K562 (cell line): ENCODE results near the gene WNT7B. TPM values are rescaled to one million over a fixed set of nuclear protein-coding genes. Genes with fewer than 3 reads are reported as not detected.

ENCODE experiments used
- ATAC-seq: fragments of 200-7000 bp; cut with Tn5 transposase; 3 replicates; pipeline ENCODE4 v1.9.1; 2020; ENCODE audit warnings: moderate library complexity
- BruUV-seq: library from RNA; stranded (reverse); fragments of 400-500 nt; replicated peaks from 2 replicates; lab custom pipeline; 2021; lab: Mats Ljungman, UMichigan
- CTCF ChIA-PET: fragments of 300-600 bp; formaldehyde crosslinking; extraction: SDS; loops from one replicate; lab custom pipeline; 2021; ENCODE audit warnings: low intra/inter-chr PET ratio; lab: Yijun Ruan, JAX
- POLR2A ChIA-PET: fragments of 300-600, 350-650 bp; sonication (Branson Sonifier 250); formaldehyde crosslinking; extraction: SDS; loops from one replicate; lab custom pipeline; 2021; ENCODE audit warnings: antibody characterized with exemption, inconsistent platforms; lab: Yijun Ruan, JAX
- DNase-seq, 4 experiments: peaks; one replicate each; pipeline versions ENCODE4 v3.0.0 to v3.0.0-alpha.2; 2011 to 2018; ENCODE audit warnings: low spot score in 3 of 4, mixed read lengths in 3 of 4; ENCODE audit errors: extremely low read depth in 1 of 4
- FAIRE-seq: peaks from 2 replicates; lab custom pipeline; 2011; peaks lifted over from hg19 to GRCh38; lab: Jason Lieb, UNC
- H2AFZ ChIP-seq: 2 replicates; pipeline ENCODE4 v1.6.0; 2011; ENCODE audit warnings: low read depth, low read length, control low read depth, inconsistent platforms
- H3K27ac ChIP-seq: fragments of 200-600 bp; 3 replicates; pipeline ENCODE4 v1.8.0; 2011; ENCODE audit warnings: low read depth, mild to moderate bottlenecking, control low read depth, inconsistent platforms, low read length, moderate library complexity, mixed read lengths; ENCODE audit errors: extremely low read depth
- H3K27me3 ChIP-seq, 2 experiments: fragments of 300-600 bp in 1 of 2; 2 replicates in 1 of 2; 3 replicates in 1 of 2; pipeline versions ENCODE4 v1.6.0 to v1.8.0; 2011; ENCODE audit warnings: inconsistent platforms in 2 of 2, low read length in 2 of 2, mild to moderate bottlenecking in 1 of 2, mixed read lengths in 1 of 2, moderate library complexity in 1 of 2; ENCODE audit not compliant: control insufficient read depth in 2 of 2, insufficient read depth in 2 of 2
- H3K36me3 ChIP-seq: fragments of 300-600 bp; 3 replicates; pipeline ENCODE4 v1.8.0; 2011; ENCODE audit warnings: mild to moderate bottlenecking, low read length, inconsistent platforms; ENCODE audit not compliant: control insufficient read depth, insufficient read depth
- H3K4me1 ChIP-seq, 2 experiments: fragments of 200-600 bp in 1 of 2; replicated peaks in 1 of 2; 2 replicates in 1 of 2; 3 replicates in 1 of 2; pipeline versions ENCODE4 v1.5.1 to v1.8.0; 2011; ENCODE audit warnings: inconsistent platforms in 2 of 2, low read length in 2 of 2, mild to moderate bottlenecking in 1 of 2, mixed read lengths in 1 of 2, moderate library complexity in 1 of 2; ENCODE audit not compliant: control insufficient read depth in 2 of 2, insufficient read depth in 2 of 2
- H3K4me2 ChIP-seq: 2 replicates; pipeline ENCODE4 v1.6.1; 2011; ENCODE audit warnings: low read length, control low read depth, inconsistent platforms, mixed read lengths; ENCODE audit not compliant: insufficient read depth
- H3K4me3 ChIP-seq: fragments of 200-600 bp; sonication (generic), shearing (Covaris generic); 2 replicates; pipeline ENCODE4 v1.5.1; 2016; ENCODE audit warnings: control low read depth, inconsistent platforms
- H3K79me2 ChIP-seq: fragments of 200-600 bp; 3 replicates; pipeline ENCODE4 v1.8.0; 2011; ENCODE audit warnings: low read length, inconsistent platforms; ENCODE audit not compliant: control insufficient read depth, insufficient read depth
- H3K9ac ChIP-seq, 2 experiments: 2 replicates each; pipeline versions ENCODE4 v1.6.0 to v1.6.1; 2011; ENCODE audit warnings: low read depth in 2 of 2, low read length in 2 of 2, control low read depth in 1 of 2, inconsistent platforms in 1 of 2, mild to moderate bottlenecking in 1 of 2, mixed read lengths in 1 of 2; ENCODE audit not compliant: insufficient read depth in 1 of 2
- H3K9me1 ChIP-seq: one replicate; pipeline ENCODE4 v1.6.0; 2011; ENCODE audit warnings: inconsistent platforms, mild to moderate bottlenecking, low read length, moderate library complexity; ENCODE audit not compliant: control insufficient read depth, insufficient read depth
- H3K9me3 ChIP-seq: replicated peaks from 2 replicates; pipeline ENCODE4 v1.5.1; 2011; ENCODE audit warnings: low read depth, low read length, inconsistent platforms; ENCODE audit not compliant: control insufficient read depth, insufficient read depth
- H4K20me1 ChIP-seq: replicated peaks from 2 replicates; pipeline ENCODE4 v1.6.1; 2011; ENCODE audit warnings: low read length, inconsistent platforms, mixed read lengths; ENCODE audit not compliant: control insufficient read depth, insufficient read depth
- CBX5 ChIP-seq: IDR thresholded peaks from 2 replicates; pipeline ENCODE4 v1.6.1; 2014; ENCODE audit warnings: low read depth, borderline replicate concordance
- GATAD2A ChIP-seq: fragments of 450-650 bp; IDR thresholded peaks from 2 replicates; pipeline ENCODE4 v1.6.1; 2017
- SMARCE1 ChIP-seq: fragments of 450-650 bp; IDR thresholded peaks from 2 replicates; pipeline ENCODE4 v1.7.1; 2016; ENCODE audit warnings: mild to moderate bottlenecking
- TCF3 ChIP-seq: sonication (generic); formaldehyde crosslinking; IDR thresholded peaks from 2 replicates; pipeline ENCODE4 v1.4.0; 2020; ENCODE audit warnings: mild to moderate bottlenecking, missing genetic modification reagents
- ZEB2 ChIP-seq: fragments of 450-650 bp; IDR thresholded peaks from 2 replicates; pipeline ENCODE4 v1.6.1; 2016
- ZNF165 ChIP-seq: fragments of 250-450 bp; sonication (Bioruptor Pico); IDR thresholded peaks from 2 replicates; pipeline ENCODE4 v1.4.0; 2020; ENCODE audit warnings: borderline replicate concordance
- WGBS: fragments of 100-300 bp; shearing (Covaris generic); methylation state at CpG from one replicate; pipeline ENCODE4 v1.1.6; 2016; ENCODE audit warnings: low coverage, mixed read lengths; ENCODE audit not compliant: insufficient coverage; ENCODE audit errors: missing lambda C conversion rate; 5-methylcytosine and 5-hydroxymethylcytosine counted together
- in situ Hi-C: fragments of 300-500 bp; cut with MboI; formaldehyde crosslinking; loops from 4 replicates; pipeline ENCODE4 v1.15.0; 2018; ENCODE audit warnings: inconsistent platforms, mixed read lengths
- intact Hi-C: fragments of 100-400 bp; cut with micrococcal nuclease; formaldehyde crosslinking; loops from 2 replicates; pipeline ENCODE4 v1.14.2; 2022
- polyA plus RNA-seq, 8 experiments: library from polyadenylated mRNA; depleted of rRNA in 4 of 8; stranded (reverse) in 5 of 8; unstranded in 3 of 8; fragments of >200 nt; fragmentation: Nextera tagmentation in 2 of 8; fragmentation: Illumina TruSeq in 1 of 8; extraction: Ambion mirVana in 2 of 8; extraction: Trizol in 1 of 8; gene quantifications; 2 replicates each; pipeline versions ENCODE4 v1.2.1 to v1.2.3, GENCODE V29; 2011 to 2014; ENCODE audit warnings: inconsistent platforms in 1 of 8, missing spikeins in 1 of 8
- total RNA-seq, 7 experiments: library from RNA; depleted of rRNA in 6 of 7; stranded (reverse); fragments of >200 nt in 6 of 7; fragmentation: Illumina TruSeq in 2 of 7; extraction: Trizol in 2 of 7; gene quantifications; 2 replicates each; pipeline versions ENCODE4 v1.2.1 to v1.2.3, GENCODE V29; 2011 to 2021; ENCODE audit warnings: low replicate concordance in 1 of 7
- TF ChIP-seq, protein P1 (sequence below), 3 experiments: IDR thresholded peaks in 2 of 3; conservative IDR thresholded peaks in 1 of 3; 2 replicates each; pipeline ENCODE4 v1.5.1; 2011 to 2012; ENCODE audit warnings: low read length in 3 of 3, mild to moderate bottlenecking in 3 of 3, control low read depth in 2 of 3, improper control_type of control experiment in 1 of 3, inconsistent platforms in 1 of 3, low read depth in 1 of 3, mixed read lengths in 1 of 3, moderate library complexity in 1 of 3; ENCODE audit not compliant: insufficient read depth in 2 of 3

Gene WNT7B
- total and polyA plus RNA-seq, 9 of the 15 experiments (the other 6 are each of a cell fraction or from before 2014, with no cell fraction given), result not detected

DNA sequence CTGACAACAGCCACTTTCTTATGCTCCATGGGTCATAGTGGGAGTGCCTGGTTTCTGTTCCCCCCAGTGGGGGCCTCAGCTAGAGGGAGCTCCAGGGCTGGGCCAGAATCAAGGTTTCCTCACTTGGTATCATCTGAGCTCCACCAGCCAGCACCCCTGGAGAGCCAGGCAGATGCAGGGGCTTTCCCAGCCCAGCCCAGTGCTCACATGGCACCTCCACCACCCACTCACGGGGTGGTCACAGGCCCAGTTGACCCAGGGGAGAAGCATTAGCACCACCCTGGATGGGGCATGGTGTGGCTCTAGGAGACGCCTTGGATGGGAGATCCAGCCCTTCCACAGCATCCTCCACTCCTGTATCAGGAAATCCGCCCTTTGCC lies 24.1 kb upstream of the WNT7B start:
- FAIRE-seq (no peak), ATAC-seq (no peak), DNase-seq (no peak)
- BruUV-seq, result no TSS peak
- H3K27me3 ChIP-seq, result peaks cover 0 to 18% of the 10 kb centered on the region in 2 experiments; a peak in 1 of 5 replicates
- H2AFZ ChIP-seq, result no peak overlapping the region
- H3K4me2 ChIP-seq, result no peak overlapping the region
- H3K9ac ChIP-seq, result no peak overlapping the region
- H3K9me3 ChIP-seq, result no peaks in the 10 kb centered on the region
- H3K9me1 ChIP-seq, result no peaks in the 10 kb centered on the region
- no peaks in the 10 kb centered on the region for H3K79me2 ChIP-seq
- ChIA-PET POLR2A (interaction anchor here (1.6 kb wide), 1 partner anchor 12 kb away, joined by 6 read pairs; no protein-coding TSS in a partner anchor), CTCF (interaction anchor here (1.2 kb wide), 1 partner anchor 115 kb away, joined by 3 read pairs; no protein-coding TSS in a partner anchor)
- intact Hi-C loops, result no loop called here
- TF ChIP-seq TCF3 (CRISPR knock-in tag) (no peak), GATAD2A (no peak), CBX5 (no peak), ZEB2 (no peak), SMARCE1 (no peak), ZNF165 (no peak)
- TF ChIP-seq, protein P1, sequence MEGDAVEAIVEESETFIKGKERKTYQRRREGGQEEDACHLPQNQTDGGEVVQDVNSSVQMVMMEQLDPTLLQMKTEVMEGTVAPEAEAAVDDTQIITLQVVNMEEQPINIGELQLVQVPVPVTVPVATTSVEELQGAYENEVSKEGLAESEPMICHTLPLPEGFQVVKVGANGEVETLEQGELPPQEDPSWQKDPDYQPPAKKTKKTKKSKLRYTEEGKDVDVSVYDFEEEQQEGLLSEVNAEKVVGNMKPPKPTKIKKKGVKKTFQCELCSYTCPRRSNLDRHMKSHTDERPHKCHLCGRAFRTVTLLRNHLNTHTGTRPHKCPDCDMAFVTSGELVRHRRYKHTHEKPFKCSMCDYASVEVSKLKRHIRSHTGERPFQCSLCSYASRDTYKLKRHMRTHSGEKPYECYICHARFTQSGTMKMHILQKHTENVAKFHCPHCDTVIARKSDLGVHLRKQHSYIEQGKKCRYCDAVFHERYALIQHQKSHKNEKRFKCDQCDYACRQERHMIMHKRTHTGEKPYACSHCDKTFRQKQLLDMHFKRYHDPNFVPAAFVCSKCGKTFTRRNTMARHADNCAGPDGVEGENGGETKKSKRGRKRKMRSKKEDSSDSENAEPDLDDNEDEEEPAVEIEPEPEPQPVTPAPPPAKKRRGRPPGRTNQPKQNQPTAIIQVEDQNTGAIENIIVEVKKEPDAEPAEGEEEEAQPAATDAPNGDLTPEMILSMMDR (IDR thresholded peaks at IDR 0.05 in 2 of 3, conservative IDR thresholded peaks at IDR 0.05 in 1 of 3; ENCODE audit: insufficient read depth in 2 of 3, low read depth in 1 of 3, low read length in 3 of 3), result peak in 1 of 3 experiments; percentile 6; a peak in 1 of 6 replicates
- H3K4me1 ChIP-seq, result peaks cover 0 to 45% of the 10 kb centered on the region in 2 experiments; a peak in 2 of 5 replicates
- H4K20me1 ChIP-seq, result no peaks in the 10 kb centered on the region
- no peak overlapping the region for H3K27ac ChIP-seq
- in situ Hi-C loops, result loop anchor here (25.0 kb wide), 1 partner anchor 311 kb away; no protein-coding TSS in a partner anchor
- no peaks in the 10 kb centered on the region for H3K36me3 ChIP-seq
- H3K4me3 ChIP-seq, result no peak overlapping the region
- WGBS, result 22% methylated on average over 2 of the region's 3 CpGs
